SJCRH30 (cell line): ENCODE data around the gene FBXW2. TPM values are rescaled to one million over a fixed set of nuclear protein-coding genes. Genes with fewer than 3 reads are reported as not detected.
A peak's percentile ranks its signal among the peaks of the same experiment; 100 is the strongest.

Source experiments
- DNase-seq, 2 experiments: peaks; one replicate each; pipeline ENCODE4 v3.0.0-alpha.2; 2015 to 2020
- H3K27ac ChIP-seq: fragments of 250-450 bp; sonication (Bioruptor Pico); 2 replicates; pipeline ENCODE4 v1.5.1; 2020; ENCODE audit warnings: mild to moderate bottlenecking, moderate library complexity
- H3K27me3 ChIP-seq: fragments of 250-450 bp; sonication (Bioruptor Pico); 2 replicates; pipeline ENCODE4 v1.5.1; 2020; ENCODE audit warnings: mild to moderate bottlenecking, moderate library complexity
- H3K36me3 ChIP-seq: fragments of 250-450 bp; sonication (Bioruptor Pico); 2 replicates; pipeline ENCODE4 v1.5.1; 2020; ENCODE audit warnings: mild to moderate bottlenecking, moderate library complexity
- H3K4me1 ChIP-seq: fragments of 250-450 bp; sonication (Bioruptor Pico); 2 replicates; pipeline ENCODE4 v1.5.1; 2020; ENCODE audit warnings: mild to moderate bottlenecking, moderate library complexity
- H3K4me3 ChIP-seq: fragments of 250-450 bp; sonication (Bioruptor Pico); 2 replicates; pipeline ENCODE4 v1.5.1; 2020; ENCODE audit warnings: mild to moderate bottlenecking, moderate library complexity
- H3K9me3 ChIP-seq: fragments of 250-450 bp; sonication (Bioruptor Pico); replicated peaks from 2 replicates; pipeline ENCODE4 v1.5.1; 2020; ENCODE audit warnings: mild to moderate bottlenecking, moderate library complexity
- total RNA-seq: library from RNA; depleted of rRNA; stranded (reverse); fragments of >200 nt; shearing (Covaris generic); gene quantifications from 2 replicates; pipeline ENCODE4 v1.2.3, GENCODE V29; 2014

The FBXW2 gene
- total RNA-seq, 1 experiment from 2014 or later, result 43.6 TPM

GRCh38 chr9:120741701-120742100 lies 51.5 kb downstream of the FBXW2 start:
- Histone ChIP-seq H3K27me3 (no peaks in the 10 kb centered on the region), H3K27ac (no peak overlapping the region), H3K4me3 (no peak overlapping the region), H3K36me3 (no peaks in the 10 kb centered on the region), H3K9me3 (no peaks in the 10 kb centered on the region), H3K4me1 (no peaks in the 10 kb centered on the region)
- no peak for DNase-seq

GRCh38 chr9:120741191-120741590 lies 52.0 kb downstream of the FBXW2 start:
- H3K27ac ChIP-seq, result no peak overlapping the region

GRCh38 chr9:120740132-120740531 lies 53.1 kb downstream of the FBXW2 start:
- Histone ChIP-seq H3K27me3 (no peaks in the 10 kb centered on the region), H3K4me3 (no peak overlapping the region), H3K27ac (no peak overlapping the region), H3K4me1 (no peaks in the 10 kb centered on the region), H3K9me3 (no peaks in the 10 kb centered on the region), H3K36me3 (no peaks in the 10 kb centered on the region)
- DNase-seq, result no peak

More at GRCh38 chr9:120741191-120741590, 52.0 kb downstream of the FBXW2 start:
- DNase-seq, result no peak
- Histone ChIP-seq H3K27me3 (no peaks in the 10 kb centered on the region), H3K36me3 (no peaks in the 10 kb centered on the region), H3K4me3 (no peak overlapping the region), H3K4me1 (no peaks in the 10 kb centered on the region), H3K9me3 (no peaks in the 10 kb centered on the region)

- no peak for DNase-seq
- H3K4me3 ChIP-seq, result no peak overlapping the region
- H3K9me3 ChIP-seq, result no peaks in the 10 kb centered on the region
- H3K36me3 ChIP-seq, result no peaks in the 10 kb centered on the region
- no peaks in the 10 kb centered on the region for H3K4me1 ChIP-seq
- H3K27ac ChIP-seq, result no peak overlapping the region
- no peaks in the 10 kb centered on the region for H3K27me3 ChIP-seq
Observed at GRCh38 chr9:120737416-120738165, 55.6 kb downstream of the FBXW2 start.

- Histone ChIP-seq H3K27ac (no peak overlapping the region), H3K9me3 (no peaks in the 10 kb centered on the region), H3K27me3 (no peaks in the 10 kb centered on the region), H3K36me3 (no peaks in the 10 kb centered on the region), H3K4me1 (peaks cover 2% of the 10 kb centered on the region), H3K4me3 (no peak overlapping the region)
- no peak for DNase-seq
Observed at GRCh38 chr9:120736881-120737280, 56.3 kb downstream of the FBXW2 start.

- H3K36me3 ChIP-seq, result no peaks in the 10 kb centered on the region
- no peak overlapping the region for H3K27ac ChIP-seq
- H3K27me3 ChIP-seq, result no peaks in the 10 kb centered on the region
- H3K9me3 ChIP-seq, result no peaks in the 10 kb centered on the region
- no peak overlapping the region for H3K4me3 ChIP-seq
- no peak for DNase-seq
- H3K4me1 ChIP-seq, result peaks cover 12% of the 10 kb centered on the region
Observed at GRCh38 chr9:120735415-120736126, 57.6 kb downstream of the FBXW2 start.

- Histone ChIP-seq H3K4me1 (peaks cover 18% of the 10 kb centered on the region), H3K27ac (no peak overlapping the region), H3K36me3 (no peaks in the 10 kb centered on the region), H3K9me3 (no peaks in the 10 kb centered on the region), H3K27me3 (no peaks in the 10 kb centered on the region), H3K4me3 (no peak overlapping the region)
- no peak for DNase-seq
Observed at GRCh38 chr9:120734607-120735410, 58.4 kb downstream of the FBXW2 start.

- Histone ChIP-seq H3K27ac (no peak overlapping the region), H3K9me3 (no peaks in the 10 kb centered on the region), H3K36me3 (no peaks in the 10 kb centered on the region), H3K4me1 (peaks cover 24% of the 10 kb centered on the region), H3K27me3 (no peaks in the 10 kb centered on the region), H3K4me3 (no peak overlapping the region)
- no peak for DNase-seq
Observed at GRCh38 chr9:120733190-120733589, 60.0 kb downstream of the FBXW2 start.

GRCh38 chr9:120730654-120731514 lies 62.3 kb downstream of the FBXW2 start:
- DNase-seq, result peak; percentile 97
- peak overlapping the region; percentile 32 for H3K27ac ChIP-seq

GRCh38 chr9:120729791-120730241 lies 63.4 kb downstream of the FBXW2 start:
- H3K4me1 ChIP-seq, result peaks cover 30% of the 10 kb centered on the region
- no peaks in the 10 kb centered on the region for H3K9me3 ChIP-seq
- no peak for DNase-seq
- H3K27me3 ChIP-seq, result no peaks in the 10 kb centered on the region
- no peaks in the 10 kb centered on the region for H3K36me3 ChIP-seq
- H3K27ac ChIP-seq, result peak overlapping the region; percentile 32
- H3K4me3 ChIP-seq, result no peak overlapping the region

More at GRCh38 chr9:120730654-120731514, 62.3 kb downstream of the FBXW2 start:
- Histone ChIP-seq H3K4me3 (no peak overlapping the region), H3K4me1 (peaks cover 24% of the 10 kb centered on the region), H3K9me3 (no peaks in the 10 kb centered on the region), H3K27me3 (no peaks in the 10 kb centered on the region), H3K36me3 (no peaks in the 10 kb centered on the region)

- peaks cover 38% of the 10 kb centered on the region for H3K4me1 ChIP-seq
Observed at GRCh38 chr9:120726484-120726883, 66.7 kb downstream of the FBXW2 start.

GRCh38 chr9:120725907-120726306 lies 67.3 kb downstream of the FBXW2 start:
- no peak for DNase-seq
- H3K9me3 ChIP-seq, result no peaks in the 10 kb centered on the region
- peaks cover 32% of the 10 kb centered on the region for H3K4me1 ChIP-seq
- H3K36me3 ChIP-seq, result no peaks in the 10 kb centered on the region
- no peaks in the 10 kb centered on the region for H3K27me3 ChIP-seq
- H3K4me3 ChIP-seq, result no peak overlapping the region
- H3K27ac ChIP-seq, result no peak overlapping the region

More at GRCh38 chr9:120726484-120726883, 66.7 kb downstream of the FBXW2 start:
- Histone ChIP-seq H3K27me3 (no peaks in the 10 kb centered on the region), H3K4me3 (no peak overlapping the region), H3K27ac (no peak overlapping the region), H3K36me3 (no peaks in the 10 kb centered on the region), H3K9me3 (no peaks in the 10 kb centered on the region)
- no peak for DNase-seq

GRCh38 chr9:120724757-120725400 lies 68.3 kb downstream of the FBXW2 start:
- Histone ChIP-seq H3K4me3 (no peak overlapping the region), H3K4me1 (peaks cover 27% of the 10 kb centered on the region), H3K27ac (no peak overlapping the region), H3K27me3 (no peaks in the 10 kb centered on the region), H3K36me3 (no peaks in the 10 kb centered on the region), H3K9me3 (no peaks in the 10 kb centered on the region)
- DNase-seq, result peak in 1 of 2 experiments; percentile 49

GRCh38 chr9:120723565-120723964 lies 69.7 kb downstream of the FBXW2 start:
- Histone ChIP-seq H3K4me1 (peaks cover 20% of the 10 kb centered on the region), H3K36me3 (no peaks in the 10 kb centered on the region), H3K27me3 (no peaks in the 10 kb centered on the region), H3K9me3 (no peaks in the 10 kb centered on the region), H3K4me3 (no peak overlapping the region), H3K27ac (no peak overlapping the region)
- DNase-seq, result no peak
